Right ventricle myocardium superior (tissue), 1 donor: Measurements from ENCODE around the gene FBXO46. TPM values are rescaled to one million over a fixed set of nuclear protein-coding genes. Genes with fewer than 3 reads are reported as not detected.
"Not testable (repeated sequence)": the region's sequence is repeated elsewhere in the genome, so short reads cannot be mapped to it uniquely, and the experiment has no call there.

Experiments used
- ATAC-seq: fragments of 200-7000 bp; cut with Tn5 transposase; one replicate; pipeline ENCODE4 v1.9.1; 2020; ENCODE audit warnings: mild to moderate bottlenecking; ENCODE audit not compliant: poor library complexity
- DNase-seq: peaks from one replicate; pipeline ENCODE4 v3.0.0-alpha.2; 2020
- intact Hi-C: fragments of 100-400 bp; cut with DNase I; formaldehyde crosslinking; loops from one replicate; pipeline ENCODE4 v1.11.2; 2022
- total RNA-seq: library from RNA; stranded (reverse); fragmentation: NEBNext Ultra II Directional; extraction: Animal tissue kit (Norgen Biotek cat#: 25700); gene quantifications from one replicate; pipeline ENCODE4 v1.2.1, GENCODE V29; 2021
- donor health status: DM: no; HTN: yes; CAD: no; lungs with severe emphysema.

The FBXO46 gene
- total RNA-seq, 1 donor from 2014 or later: 14.5 TPM

DNA sequence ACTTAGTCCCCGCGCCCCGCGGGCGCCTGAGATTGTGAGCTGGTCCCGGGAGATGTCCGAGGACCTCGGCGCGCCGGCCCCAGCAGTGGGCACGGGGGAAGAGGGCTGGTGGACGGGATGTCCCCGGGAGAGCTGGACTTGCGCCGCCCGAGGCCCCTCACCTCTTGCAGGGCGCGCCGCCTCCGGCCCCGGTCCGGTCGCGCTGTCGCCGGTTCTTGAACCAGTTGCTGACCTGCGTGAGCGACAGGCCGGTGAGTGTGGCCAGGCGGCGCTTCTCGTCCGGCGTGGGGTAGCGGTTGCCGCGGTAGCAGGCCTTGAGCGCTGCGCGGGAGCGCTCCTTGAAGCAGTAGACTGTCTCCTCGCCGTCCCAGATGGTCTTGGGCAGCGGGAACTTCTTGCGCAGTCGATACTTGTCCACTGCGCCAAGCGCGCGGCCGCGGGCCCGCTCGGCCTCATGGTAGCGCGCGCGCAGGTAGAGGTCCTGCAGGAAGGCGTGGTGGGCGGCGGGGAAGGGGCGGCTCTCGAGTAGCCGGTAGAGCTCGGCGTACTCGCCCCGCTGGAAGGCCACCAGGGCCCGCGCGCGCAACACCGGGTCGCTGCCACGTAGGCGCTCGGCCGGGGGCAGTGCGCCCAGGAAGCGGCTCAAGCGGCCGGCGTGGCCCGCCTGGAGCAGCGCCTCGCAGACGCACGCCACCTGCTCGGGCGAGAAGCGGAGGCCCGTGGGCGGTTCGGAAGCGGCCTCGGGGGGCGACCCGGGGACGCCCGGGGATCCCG is 37.4 kb upstream of the FBXO46 start:
- DNase-seq (peak; percentile 78), ATAC-seq (peak; percentile 2)
- intact Hi-C loops: loop anchor here (5.0 kb wide), 2 partner anchors 34 to 51 kb away; no protein-coding TSS in a partner anchor

DNA sequence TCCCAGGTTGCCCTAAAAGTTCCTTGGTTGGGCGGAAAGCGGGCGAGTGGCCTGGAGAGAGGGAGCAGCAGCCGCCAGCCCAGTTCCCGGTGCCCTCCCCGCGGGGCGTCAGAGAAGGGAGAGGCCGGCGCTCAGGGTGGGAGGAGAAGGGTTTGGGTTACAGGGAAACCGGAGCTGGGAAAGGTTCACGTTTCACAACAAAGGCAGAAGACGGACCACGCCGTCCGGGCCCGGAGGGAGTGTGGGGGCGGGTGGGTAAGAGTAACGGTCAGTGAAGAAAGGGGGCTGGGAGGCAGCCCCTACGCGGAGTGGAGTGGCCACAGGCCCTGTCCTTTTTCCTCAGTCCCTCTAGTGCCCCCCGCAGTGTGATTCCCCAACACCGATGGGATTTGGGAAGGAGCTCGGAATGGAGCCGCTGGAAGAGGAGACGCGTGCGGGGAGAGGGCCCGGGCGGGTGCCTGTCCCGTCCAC is 36.7 kb upstream of the FBXO46 start:
- DNase-seq (peak; percentile 86), ATAC-seq (peak; percentile 8)
- intact Hi-C loops: loop anchor here (5.0 kb wide), 2 partner anchors 35 to 50 kb away; no protein-coding TSS in a partner anchor

DNA sequence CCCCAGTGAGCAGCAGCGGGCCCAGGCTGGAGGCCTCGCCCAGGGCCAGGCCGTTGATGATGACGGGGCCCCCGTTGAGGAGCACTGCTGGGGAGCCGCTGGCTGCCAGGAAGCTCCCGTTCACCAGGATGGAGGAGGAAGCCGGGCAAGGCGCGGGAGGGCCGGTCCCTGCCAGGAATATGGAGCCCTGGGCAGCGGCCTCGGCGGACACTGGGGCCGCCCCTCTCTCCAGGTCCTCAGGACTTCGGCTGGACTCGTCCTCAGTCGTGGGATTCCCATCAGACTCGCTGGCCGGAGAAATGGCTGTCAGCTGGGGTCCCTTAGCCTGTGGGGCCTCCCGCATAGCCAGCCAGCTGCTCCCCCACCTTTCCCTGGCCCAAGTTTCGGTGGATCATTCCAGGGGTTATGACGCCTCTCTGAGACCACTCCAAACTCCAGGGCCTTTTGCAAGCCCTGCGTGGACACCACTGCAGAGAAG is 36.2 kb upstream of the FBXO46 start:
- DNase-seq: peak; percentile 65
- no peak for ATAC-seq
- intact Hi-C loops: loop anchor here (5.0 kb wide), 2 partner anchors 35 to 50 kb away; no protein-coding TSS in a partner anchor

DNA sequence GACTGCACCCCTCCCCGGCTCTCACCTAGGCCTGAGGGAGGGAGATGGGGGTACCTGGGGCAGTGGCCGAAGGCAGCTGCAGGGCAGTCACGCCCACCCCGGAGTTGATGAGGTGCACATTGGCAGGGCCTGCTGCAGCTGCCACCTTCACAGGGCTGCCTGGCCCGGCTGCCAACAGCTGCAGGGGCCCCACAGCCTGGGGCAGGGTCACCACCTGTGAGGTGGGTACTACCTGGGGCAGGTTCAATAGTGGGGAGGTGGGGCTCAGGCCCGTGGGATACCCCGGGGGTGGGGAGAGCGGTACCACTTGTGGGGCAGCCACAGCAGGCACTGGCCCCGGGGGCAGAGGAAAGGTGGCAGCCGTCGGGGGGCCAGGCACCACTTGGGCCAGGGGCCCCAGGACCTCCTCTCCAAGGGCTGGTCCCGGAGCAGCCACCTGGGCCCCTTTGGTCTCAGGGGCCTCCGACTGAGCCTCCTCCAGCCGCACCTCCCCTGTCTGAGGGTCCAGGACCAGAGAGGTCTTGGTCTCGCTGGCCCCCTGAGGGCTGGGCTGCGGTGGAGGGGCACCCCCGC is 35.7 kb upstream of the FBXO46 start:
- DNase-seq (peak; percentile 53), ATAC-seq (no peak)
- intact Hi-C loops: loop anchor here (5.0 kb wide), 2 partner anchors 36 to 49 kb away; no protein-coding TSS in a partner anchor

DNA sequence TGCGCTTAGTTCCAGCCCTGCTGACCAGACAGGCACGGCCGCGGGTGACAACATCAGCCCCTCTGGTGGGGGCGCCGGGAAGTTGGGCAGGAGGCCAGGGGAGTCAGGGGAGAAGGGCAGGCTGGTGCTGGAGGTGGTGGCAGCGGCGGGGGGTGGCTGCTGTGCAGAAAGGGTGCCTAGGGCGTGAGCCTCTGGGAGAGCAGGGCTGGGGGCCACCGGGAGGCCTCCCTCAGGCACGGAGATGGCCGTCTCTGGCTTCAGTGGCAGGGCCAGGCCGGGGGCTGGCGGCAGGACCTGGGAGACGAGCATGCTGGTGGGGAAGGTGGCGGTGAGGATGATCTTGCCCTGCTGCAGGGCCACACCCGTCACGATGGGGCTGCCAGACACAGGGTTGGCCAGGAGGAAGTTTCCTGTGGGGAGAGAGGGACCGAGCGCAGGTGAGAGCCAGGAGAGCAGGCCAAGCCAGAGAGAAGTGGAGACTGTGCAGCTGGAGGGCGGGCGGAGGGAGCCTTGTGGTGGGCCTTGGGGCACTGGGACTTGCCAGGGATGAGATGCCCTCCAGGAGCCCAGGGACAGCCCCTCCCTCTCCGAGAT is 35.1 kb upstream of the FBXO46 start:
- ATAC-seq: no peak
- intact Hi-C loops: loop anchor here (5.0 kb wide), 2 partner anchors 37 to 48 kb away; no protein-coding TSS in a partner anchor
- DNase-seq: peak; percentile 52

DNA sequence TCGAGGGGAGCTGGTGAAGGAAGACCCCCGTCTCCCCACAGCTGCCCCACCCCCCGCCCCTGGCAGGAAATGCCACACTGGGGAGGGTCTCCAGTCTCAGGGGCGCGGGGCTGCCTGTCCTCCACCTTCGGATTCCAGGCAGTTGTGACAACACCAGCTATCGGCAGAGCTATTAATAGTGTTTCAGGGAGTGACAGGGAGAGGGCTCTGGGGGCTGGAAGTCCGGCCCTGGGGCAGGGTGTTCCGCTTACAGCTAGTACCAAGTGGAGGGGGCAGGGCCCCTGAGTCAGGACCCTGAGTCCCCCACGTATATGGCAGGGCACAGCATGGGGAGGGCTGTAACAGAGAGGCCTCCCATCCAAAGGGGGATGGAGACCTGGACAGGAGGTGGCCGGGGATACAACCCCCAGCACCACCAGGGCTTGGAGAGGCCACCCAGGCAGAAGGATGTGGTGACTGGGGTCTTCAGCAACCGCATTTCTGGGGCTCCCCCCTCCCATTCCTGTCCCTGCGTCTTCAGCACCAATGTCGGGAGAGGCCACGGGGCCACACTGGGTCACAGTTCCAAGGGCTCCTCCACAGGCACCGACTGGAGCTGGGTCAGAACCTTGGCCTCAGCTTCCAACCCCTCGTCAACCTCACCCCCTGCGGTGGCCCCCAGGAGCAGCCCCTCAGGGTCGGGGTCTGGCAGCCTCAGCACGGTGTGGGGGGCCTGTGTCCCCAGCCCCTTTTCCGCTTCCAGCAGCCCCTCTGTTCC is 34.4 kb upstream of the FBXO46 start:
- intact Hi-C loops: loop anchor here (5.0 kb wide), 2 partner anchors 37 to 48 kb away; no protein-coding TSS in a partner anchor
- DNase-seq (peak; percentile 76), ATAC-seq (peak; percentile 21)

DNA sequence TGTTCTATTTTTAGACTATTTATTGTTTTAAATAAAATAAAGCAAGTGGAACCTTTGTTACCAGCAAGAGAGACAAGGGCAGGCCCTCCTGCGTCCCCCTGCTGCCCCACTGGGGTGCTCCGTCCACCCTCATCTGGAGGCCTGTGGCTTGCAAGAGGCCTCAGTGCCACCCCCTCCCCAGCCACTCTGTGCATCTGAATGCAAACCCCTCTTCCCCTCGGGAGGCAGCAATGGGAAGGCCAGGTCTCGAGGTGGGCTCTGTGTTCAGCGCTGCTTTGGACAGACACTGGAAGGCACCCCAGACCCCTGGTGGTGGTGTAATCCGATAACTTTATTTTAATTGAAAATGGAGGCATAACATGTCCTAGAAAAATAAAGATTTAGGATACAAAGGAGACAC is 33.8 kb upstream of the FBXO46 start:
- DNase-seq: no peak
- no peak for ATAC-seq
- intact Hi-C loops: no loop called here

DNA sequence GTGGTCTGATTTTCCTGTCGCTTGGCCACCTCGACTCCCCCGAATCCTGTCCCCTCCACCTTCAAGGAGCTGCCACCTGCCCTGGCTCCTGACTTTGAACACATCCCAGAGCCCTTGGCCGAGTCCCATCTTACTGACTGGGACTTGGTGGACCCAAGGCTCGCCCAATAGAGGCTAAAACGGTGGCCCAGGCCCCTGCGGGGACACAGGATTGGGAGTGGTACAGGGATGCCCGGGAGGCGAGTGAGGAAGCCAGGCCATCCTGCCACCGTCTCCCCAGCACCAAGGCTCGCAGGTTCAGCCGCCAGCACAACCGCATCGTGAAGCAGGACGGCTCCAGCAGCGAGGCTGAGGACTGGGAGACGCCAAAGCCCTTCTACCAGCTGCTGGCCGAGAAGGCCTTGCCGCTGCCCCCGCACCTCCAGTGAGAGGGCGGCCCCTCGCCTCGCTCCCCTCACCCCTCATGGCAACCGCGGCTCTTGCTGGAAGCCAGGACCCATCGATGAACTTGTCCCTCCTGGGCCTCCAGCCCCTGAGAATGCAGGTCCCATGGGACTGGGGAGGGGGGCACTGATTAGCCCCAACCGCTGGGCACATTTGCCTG is 33.1 kb upstream of the FBXO46 start:
- ATAC-seq (no peak), DNase-seq (no peak)
- intact Hi-C loops: no loop called here

DNA sequence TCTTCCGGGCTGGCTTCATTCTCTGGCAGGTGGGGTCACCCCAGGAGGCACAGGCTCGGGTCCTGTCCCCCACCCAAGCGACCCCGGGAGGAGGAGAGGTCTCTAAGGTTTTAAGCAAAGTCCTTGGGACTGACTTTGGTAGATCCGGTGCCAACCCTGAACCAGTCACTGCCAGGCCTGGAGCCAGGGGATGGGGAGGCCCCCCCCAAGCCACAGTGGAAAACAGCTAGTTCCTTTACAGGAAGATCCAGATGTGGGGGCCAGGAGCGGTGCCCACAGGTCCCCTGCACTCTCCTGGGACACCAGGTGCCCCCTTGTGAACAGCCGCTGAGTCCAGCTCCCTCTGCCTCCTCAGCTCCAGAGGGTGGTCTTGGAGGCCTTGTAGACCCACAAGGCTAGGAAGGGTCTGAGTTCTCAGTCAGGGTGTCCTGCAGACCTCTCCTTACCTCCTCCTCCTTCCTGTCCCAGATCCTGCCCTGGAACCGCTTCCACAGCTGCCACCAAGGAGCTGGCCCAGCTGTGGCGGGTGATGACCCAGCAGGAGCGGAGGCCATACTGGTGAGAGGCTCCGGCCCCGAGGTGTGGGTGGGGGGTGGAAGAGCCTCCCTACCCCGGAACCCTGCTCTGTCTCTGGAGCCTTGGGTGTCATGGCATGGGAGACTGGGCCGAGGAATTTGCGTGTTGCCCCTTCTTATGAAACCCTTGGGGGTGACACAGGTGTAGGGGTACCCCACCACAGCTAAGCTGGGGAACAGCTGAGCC is 32.4 kb upstream of the FBXO46 start:
- ATAC-seq: no peak
- no peak for DNase-seq
- intact Hi-C loops: no loop called here

DNA sequence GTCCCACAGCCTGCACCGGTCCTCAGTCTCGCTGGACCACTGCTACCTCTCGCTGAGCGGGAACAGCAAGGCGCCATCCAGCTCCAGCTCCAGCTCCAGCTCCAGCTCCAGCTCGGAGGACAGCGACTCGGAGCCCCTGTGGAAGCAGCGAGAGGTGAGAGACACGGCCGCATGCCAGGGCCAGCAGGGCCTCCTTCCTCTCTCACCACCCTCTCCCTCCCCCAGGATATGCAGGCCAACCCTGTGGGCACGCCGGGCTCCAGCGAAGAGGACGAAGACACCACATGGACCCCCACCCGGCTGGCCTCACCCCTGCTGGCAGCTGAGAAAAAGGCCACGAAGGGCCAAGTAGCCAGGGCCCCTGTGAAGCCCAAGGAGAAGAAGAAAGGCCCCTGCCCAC is 31.0 kb upstream of the FBXO46 start:
- intact Hi-C loops: no loop called here
- no peak for DNase-seq
- no peak for ATAC-seq

DNA sequence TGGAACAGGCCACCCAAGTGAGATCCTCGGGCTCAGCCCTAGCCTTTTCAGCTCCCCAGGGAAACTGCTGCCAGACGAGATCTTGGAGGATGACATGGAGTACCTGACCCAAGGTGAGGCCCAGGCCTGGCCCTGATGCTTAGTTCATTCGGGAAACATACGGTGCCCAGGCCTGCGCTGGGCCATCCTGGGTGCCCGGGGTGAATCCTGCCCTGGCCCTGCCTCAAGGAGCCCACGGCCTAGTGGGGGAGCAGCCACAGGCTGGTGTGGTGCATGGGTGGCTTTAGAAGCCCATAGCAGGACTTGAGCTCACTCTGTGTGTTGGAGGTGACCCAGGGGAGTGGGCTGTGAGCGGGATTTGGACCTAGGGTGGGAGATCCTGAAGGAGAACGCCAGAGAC is 28.2 kb upstream of the FBXO46 start:
- intact Hi-C loops: no loop called here
- ATAC-seq: no peak
- no peak for DNase-seq

DNA sequence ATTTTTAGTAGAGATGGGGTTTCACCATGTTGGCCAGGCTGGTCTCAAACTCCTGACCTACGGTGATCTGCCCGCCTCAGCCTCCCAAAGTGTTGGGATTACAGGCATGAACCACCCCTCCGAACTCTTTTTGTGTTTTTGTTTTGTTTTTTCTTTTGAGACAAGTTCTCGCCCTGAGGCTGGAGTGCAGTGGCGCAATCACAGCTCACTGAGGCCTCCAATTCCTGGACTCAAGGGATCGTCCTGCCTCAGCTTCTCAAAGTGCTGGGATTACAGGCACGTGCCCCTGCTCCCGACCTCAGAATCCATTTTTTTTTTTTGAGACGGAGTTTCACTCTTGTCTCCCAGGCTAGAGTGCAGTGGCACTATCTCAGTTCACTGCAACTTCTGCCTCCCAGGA is 27.0 kb upstream of the FBXO46 start:
- intact Hi-C loops: no loop called here
- no peak for DNase-seq
- ATAC-seq: no peak

DNA sequence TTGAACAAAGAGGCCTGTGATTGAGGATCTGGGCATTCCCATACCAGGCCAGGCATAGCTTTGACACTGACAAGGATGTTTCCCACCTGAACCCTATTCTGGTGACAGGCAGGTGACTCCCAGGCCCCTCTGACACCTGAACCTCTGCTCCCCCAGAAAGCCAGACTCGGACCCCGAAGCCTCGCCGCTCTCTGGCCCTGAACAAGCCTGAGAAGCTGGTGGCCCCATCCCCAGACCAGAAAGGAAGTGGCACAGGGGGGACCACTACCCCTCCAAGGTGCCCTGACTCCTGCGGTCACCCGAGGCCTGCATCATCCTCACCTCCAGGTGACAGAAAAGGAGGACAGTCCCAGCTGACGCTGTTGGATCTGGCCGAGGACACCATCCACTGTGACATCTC is 23.6 kb upstream of the FBXO46 start:
- DNase-seq: no peak
- intact Hi-C loops: no loop called here
- ATAC-seq: no peak

DNA sequence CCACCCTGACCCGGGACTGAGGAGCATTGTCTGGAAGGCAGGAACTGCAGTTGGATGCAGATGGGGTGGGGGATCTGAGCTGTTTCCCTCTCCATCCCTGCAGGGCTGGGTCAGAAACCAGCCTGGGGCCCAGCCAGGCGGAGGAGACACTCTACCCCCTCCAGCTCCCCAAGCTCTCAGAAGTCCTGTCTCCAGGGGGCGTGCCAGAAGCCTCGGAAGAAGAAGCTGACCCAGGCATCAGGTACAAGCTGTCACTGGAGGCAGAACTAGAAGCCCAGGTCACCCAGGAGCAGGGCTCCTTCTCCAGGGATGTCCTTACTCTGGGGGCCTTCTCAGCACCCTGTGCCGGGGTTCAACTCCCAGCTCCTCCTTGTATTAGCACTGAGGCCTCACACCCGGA is 22.9 kb upstream of the FBXO46 start:
- ATAC-seq: no peak
- no peak for DNase-seq
- intact Hi-C loops: no loop called here

DNA sequence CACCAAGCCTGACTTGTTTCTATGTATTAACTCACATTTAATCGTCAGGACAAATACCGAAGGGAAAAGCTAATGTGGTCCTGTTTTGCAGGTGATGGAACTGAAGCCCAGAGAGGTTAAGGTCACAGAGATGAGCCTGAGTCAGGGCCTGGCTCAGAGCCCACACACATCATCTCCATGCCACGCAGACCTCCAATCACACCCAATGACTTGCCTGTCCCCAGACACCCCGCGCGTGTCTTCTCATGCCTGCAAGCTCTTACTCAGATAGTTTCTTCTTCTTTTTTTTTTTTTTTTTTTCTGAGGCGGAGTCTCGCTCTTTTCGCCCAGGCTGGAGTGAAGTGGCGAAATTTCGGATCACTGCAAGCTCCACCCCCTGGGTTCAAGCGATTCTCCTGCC is 21.9 kb upstream of the FBXO46 start:
- intact Hi-C loops: no loop called here
- no peak for DNase-seq
- ATAC-seq: no peak

DNA sequence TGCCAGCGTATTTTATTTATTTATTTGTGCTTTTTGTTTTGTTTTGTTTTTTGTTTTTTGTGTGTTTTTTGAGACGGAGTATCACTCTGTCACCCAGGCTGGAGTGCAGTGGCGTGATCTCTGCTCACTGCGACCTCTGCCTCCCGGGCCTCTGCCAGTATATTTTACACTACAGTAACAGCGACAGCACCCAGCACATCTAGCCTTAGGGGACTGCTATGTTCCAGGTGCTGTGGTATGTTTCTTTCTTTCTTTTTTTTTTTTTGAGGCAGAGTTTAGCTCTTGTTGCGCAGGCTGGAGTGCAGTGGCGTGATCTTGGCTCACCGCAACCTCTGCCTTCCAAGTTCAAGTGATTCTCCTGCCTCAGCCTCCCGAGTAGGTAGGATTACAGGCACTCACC is 20.8 kb upstream of the FBXO46 start:
- ATAC-seq, DNase-seq, intact Hi-C loops: not testable (repeated sequence)

DNA sequence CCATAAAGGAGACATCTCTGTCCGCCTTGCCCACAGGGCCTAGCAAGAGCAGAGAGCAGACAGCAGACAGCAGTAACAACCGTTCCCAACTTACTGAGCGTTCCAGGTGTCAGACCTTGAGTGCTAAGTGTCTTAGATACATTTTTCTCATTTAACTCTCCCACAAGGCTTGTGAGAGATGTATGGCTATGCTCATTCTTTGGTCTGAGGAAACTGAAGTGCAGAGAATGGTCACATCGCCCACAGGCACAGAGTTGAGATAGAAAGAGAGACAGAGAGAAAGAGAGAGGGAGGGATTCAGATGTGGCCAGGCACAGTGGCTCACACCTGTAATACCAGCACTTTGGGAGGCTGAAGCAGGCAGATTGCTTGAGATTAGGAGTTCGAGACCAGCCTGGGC is 16.8 kb upstream of the FBXO46 start:
- DNase-seq (no peak), ATAC-seq (no peak)
- intact Hi-C loops: no loop called here

DNA sequence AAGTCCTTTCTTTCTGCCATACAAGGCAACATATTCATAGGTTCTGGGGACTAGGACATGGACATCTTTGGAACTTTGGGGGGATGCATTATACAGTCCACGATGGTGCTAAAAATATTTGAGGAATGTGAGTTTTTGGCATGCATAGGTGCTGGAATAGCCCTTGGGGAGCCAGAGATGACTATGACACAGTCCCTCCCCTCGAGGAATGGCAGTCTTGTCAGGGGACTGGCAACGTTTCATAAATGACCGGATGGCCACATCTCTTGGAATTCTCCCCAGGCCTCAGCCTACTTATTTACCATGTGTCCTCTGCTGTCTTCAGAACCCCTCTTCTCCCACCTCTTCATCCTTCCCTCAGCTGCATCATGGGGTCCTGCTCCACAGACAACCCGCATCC is 16.2 kb upstream of the FBXO46 start:
- DNase-seq (no peak), ATAC-seq (no peak)
- intact Hi-C loops: no loop called here
